ENCODE results near the gene IGFBP2.

The IGFBP2 gene

DNA sequence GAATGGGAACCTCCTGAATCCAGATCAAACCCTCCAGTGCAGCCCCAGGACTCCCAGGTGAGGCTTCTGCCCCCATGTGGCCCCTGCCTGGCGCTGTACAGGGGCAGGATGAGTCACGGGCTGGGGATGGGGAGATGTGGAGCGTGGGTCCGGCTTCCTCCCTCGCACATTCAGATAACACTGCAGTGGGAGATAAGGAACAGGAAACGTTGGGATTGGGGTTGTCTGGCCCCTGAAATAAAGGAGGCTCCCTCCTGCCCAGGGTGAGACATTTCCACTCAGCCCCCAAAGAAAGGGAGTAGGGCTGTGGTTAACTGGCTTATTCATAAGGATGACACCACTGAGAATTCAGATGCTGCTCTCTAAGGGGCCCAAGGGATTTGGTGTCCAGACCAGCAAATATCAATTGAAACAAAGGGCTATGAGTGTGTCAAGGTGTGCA is 31.4 kb downstream of the IGFBP2 start:
- no peak for DNase-seq (ENCODE audit: extremely low read depth, low read depth)
- TF ChIP-seq, protein P1, sequence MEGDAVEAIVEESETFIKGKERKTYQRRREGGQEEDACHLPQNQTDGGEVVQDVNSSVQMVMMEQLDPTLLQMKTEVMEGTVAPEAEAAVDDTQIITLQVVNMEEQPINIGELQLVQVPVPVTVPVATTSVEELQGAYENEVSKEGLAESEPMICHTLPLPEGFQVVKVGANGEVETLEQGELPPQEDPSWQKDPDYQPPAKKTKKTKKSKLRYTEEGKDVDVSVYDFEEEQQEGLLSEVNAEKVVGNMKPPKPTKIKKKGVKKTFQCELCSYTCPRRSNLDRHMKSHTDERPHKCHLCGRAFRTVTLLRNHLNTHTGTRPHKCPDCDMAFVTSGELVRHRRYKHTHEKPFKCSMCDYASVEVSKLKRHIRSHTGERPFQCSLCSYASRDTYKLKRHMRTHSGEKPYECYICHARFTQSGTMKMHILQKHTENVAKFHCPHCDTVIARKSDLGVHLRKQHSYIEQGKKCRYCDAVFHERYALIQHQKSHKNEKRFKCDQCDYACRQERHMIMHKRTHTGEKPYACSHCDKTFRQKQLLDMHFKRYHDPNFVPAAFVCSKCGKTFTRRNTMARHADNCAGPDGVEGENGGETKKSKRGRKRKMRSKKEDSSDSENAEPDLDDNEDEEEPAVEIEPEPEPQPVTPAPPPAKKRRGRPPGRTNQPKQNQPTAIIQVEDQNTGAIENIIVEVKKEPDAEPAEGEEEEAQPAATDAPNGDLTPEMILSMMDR (IDR thresholded peaks at IDR 0.05; ENCODE audit: low read depth, low read length) = peak; percentile 15

DNA sequence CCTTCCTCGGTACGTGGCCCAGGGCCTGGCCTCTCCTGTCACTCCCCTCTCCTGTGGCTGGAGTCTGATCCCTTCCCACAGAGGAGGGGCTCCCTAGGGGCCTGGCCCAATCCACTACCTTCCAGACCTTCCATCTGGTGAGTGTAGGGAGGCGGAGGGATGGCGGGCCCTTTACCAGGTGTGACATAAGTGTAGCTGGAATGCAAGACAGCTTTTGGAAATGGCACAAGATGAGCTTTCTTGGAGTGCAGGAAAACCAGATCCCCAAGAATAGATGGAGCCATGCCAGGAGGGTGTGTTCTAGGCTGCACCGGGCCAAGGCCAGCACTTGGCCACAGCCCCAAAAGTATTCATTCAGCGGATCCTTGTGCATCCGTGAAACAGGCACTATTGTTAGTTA is 32.0 kb downstream of the IGFBP2 start:
- no peak for DNase-seq (ENCODE audit: extremely low read depth, low read depth)
- TF ChIP-seq, protein P1 (IDR thresholded peaks at IDR 0.05; ENCODE audit: low read depth, low read length) = no peak

DNA sequence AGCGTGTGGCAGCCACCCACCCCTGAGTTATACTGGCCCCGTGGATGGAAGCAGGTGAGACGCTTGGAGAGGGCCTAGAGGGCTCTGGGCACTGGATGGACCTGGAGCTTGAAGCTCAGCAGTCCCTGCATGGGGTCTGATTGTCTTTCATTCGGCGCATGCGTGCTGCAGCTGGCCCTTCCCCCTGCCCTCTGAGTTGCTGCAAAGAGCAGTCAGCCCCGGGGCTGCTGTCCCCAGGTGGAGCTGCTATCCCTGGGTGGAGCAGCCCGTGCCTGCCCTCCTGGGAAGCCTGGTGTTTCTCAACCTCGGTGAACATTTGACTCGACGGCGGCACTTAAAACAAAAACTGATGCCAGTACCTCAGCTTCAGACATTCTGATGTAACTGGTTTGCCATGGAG is 32.5 kb downstream of the IGFBP2 start:
- no peak for DNase-seq (ENCODE audit: extremely low read depth, low read depth)

DNA sequence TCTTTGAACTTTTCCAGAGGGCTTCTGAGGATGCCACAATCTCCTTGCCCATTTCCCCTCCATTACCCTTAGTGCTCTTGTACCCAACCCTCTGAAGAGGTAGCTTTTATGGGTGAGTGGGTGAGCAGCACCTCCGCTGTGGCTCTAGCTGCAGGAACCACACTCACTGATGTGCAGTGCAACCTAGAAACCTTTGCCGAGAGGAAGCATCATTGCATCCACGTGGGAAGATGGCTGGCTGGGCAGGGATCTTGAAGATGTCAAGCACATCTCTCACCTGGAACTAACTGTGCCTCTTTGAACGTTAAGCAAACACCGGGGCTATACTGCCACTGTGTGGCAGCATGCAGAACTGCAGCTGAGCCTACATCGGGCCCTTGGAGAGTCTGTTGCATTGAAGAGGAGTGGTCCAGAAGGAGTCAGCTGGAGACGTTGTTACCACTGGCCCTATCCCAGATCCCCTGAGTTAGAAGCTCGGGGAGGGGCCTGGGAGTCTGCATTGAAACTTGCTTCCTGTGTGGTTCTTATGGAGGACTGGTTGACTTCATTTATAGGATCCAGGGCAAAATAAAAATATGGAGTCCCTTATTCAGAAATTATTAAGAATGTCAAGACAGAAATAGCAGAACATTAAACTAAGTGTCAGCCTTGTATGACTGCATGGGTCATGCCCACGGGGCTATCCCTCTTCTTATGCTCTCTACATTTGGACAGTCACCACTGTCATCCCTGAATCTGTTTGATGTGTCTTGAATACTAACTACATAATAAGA is 33.4 kb downstream of the IGFBP2 start:
- TF ChIP-seq, protein P1 (IDR thresholded peaks at IDR 0.05; ENCODE audit: low read depth, low read length) = peak; percentile 100
- no peak for DNase-seq (ENCODE audit: extremely low read depth, low read depth)

More for the DNA sequence above, 32.5 kb downstream of the IGFBP2 start:
- TF ChIP-seq, protein P1 (IDR thresholded peaks at IDR 0.05; ENCODE audit: low read depth, low read length) = no peak

DNA sequence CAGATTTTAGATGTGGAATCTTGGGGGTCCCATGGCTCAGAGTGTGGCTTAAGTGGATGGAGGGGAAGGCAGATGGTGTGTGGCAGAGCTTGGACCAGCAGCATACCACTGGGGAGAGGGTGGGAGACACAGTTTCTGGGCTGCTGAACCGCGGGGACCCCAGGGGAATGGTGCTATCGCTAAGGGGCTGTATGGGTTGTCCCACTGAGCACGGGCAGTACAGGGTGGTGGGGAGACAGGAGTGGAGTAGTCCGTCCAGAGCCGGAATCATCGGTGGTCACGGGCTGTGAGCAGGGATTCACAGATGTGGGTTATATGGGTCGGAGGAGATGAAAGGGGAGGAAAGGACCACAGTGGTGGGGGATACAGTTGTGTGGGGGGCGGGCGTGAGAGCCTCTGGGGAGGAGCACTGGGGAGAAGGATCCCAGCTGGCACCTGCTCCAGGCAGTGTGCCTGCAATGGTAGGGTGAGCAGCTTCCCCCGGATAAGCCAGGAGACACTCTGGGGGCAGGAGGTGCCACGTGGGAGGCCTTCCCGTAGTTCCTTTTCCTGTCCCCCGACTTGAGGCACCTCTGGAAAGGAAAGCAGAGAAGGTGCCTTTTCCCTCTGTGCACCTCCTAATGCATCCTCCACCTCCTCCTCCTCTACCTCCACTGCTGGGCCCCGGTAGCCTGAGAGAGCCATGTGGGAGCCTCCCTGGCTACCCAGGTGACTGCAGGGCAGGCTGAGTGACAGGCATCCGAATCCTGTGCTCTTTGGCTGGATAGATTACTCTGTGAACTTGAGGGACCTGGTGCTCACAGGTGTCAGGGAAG is 37.3 kb downstream of the IGFBP2 start:
- DNase-seq (ENCODE audit: extremely low read depth, low read depth) = no peak
- TF ChIP-seq, protein P1 (IDR thresholded peaks at IDR 0.05; ENCODE audit: low read depth, low read length) = no peak

DNA sequence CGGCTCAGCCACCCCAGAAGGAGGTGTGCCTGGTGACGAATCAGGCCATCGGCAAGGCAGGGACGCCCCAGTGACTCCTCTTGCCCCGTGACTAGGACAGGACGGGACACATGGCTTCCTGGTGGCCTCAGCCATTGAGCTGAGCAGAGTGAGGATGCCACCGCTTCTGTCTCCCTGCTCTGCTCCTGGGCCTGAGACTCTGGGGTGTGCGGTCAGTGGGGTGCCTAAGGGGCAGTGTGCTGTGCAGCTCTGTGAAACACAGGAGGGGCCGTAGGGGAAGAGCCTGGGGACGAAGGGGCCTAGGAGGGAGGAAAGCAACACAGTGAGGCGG is 37.8 kb downstream of the IGFBP2 start:
- DNase-seq (ENCODE audit: extremely low read depth, low read depth) = no peak

More for the DNA sequence above, 37.8 kb downstream of the IGFBP2 start:
- TF ChIP-seq, protein P1 (IDR thresholded peaks at IDR 0.05; ENCODE audit: low read depth, low read length) = no peak
